Central memory CD4-positive, alpha-beta T cell (primary cell): ENCODE data around the gene AHDC1.

Experiments used
- DNase-seq: peaks from one replicate; pipeline ENCODE4 v3.0.0; 2022

The AHDC1 gene

GRCh38 chr1:27576806-27577227, 27.1 kb downstream of the AHDC1 start:
- DNase-seq: no peak

DNA sequence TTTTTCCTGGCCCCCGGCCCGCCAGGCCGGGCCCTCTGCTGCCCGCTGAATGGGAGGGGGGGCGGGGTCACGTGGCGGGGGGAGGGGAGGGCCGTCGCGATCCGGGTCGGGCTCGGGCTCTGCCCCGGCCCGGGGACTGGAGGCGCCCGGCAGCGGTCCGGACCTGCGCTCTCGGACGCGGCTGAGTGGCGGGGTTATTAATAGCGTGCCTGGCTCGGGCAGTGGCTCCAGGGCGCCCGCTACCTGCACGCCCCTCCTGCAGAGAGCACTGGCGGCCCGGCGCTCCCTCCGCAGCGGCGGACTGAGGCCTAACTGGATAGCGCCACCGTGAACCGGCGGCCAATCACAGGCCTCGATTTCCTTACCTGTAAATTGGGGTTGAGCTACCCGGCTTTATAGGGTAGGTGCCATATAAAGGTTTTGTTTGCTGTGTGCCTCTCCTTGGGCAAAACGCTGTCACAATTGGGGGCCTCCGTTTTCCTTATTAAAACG, 28.1 kb downstream of the AHDC1 start:
- no peak for DNase-seq

GRCh38 chr1:27574871-27575831, 28.8 kb downstream of the AHDC1 start:
- DNase-seq: no peak

DNA sequence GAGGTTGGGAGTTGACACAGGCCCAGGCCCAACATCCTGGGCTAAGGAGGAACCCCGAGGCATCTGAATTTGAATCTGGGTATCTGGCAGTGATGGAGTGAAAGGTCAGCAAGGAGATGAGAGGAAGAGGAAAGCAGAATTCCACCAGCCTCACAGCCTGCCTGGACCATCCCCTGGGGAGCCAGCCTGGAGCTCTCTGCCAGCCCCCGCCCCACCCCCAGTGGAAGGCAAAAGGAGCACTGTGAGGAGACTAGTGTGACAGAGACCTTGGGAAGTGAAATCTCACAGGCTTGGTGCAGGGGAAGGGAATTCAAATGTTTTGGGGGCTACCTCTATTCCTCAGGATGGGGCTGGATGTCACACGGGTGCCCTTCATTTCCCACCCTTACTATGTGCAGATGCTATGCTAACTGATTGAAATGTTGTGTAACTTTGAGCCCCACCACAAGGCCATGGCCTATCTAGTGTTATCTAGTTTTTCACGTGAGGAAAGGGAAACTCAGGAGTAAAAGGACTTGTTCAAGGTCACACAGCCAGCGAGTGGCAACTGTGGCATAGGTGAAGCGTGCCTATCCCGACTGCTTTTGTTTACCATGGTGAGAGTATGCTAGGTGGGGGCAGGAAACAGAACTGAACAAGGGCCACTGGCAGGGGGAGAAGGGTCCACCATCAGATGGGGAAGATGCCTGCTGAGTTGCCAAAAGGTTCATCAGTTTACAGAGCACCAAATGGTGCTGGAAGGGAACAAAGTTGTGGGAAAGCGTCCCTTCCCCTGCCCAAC, 29.8 kb downstream of the AHDC1 start:
- DNase-seq: no peak

GRCh38 chr1:27572679-27573426, 31.1 kb downstream of the AHDC1 start:
- no peak for DNase-seq

DNA sequence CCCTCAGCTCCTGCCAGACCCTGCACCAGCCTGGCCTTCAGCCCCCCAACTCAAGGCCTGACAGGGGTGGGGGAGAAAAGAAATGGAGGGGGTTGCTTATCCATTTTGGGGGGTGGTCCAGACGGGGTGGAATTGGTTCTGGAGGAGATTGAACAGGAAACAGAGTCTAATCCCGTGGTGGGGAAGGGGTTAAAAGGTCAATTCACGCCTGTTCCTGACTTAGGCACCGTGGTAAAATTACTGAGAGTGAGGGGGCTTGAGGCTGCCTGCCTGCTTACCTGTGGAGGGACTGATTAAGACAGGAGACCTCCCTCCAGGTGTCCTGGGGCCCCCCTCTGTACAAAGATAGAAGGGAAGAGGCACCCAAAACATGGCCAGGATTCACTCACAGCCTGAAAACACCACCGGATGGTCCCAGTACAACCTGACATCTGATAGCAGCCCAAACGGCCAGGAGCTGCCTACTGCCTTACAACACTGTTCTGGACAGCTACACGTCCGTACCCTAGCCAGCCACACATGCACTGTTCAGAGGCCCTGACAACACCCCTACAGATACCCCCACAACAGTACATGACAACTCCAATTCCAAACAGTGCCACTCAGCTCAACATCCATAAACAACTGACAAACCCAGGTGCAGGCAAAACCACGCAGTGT, 31.8 kb downstream of the AHDC1 start:
- DNase-seq: no peak

DNA sequence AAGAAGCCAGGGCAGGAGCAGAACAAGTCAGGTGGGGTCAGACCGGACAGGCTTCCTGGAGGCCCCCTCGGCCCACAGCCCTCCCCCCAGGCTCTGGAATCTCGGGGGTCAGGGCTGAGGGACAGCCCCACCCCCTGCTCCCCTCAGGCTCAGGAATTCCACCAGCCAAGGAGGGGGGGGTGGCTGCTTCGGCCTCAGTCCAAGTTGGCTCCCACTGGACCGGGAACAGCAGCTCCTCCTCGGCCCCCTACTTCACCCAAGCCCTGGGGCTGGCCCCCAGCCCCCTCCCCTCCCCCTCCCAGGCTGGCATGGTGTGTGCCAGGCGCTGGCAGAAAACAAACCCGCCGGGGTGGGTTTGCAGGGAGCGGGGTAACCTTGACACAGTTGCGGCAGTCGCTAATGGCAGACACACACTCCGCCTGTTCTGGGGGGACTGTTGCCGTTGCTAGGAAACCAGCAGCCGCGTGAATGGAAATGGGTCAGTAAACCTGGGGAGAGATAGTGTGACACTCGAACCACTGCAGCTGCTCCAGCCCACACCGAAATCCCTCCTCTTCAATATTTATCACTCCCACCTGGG, 32.4 kb downstream of the AHDC1 start:
- DNase-seq: no peak

DNA sequence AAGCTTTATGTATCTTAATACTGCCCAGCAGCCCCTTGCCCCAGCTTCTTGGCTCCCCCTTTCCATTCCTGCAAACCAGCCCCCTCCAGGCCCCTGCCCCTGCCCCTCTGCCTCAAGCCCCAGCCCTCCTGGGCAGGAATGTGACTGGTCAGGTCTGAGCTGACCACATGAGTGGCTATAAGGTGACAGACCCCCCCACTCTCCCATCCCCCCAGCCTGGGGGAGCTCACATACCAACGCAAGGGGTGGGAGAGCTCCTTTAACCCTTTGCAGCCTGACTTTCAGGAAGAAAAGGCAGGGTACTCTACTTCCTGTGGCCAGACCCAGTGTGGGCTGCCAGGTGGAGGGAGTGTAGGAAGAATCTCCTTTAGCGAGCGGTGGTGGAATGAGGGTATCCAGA, 33.2 kb downstream of the AHDC1 start:
- no peak for DNase-seq

GRCh38 chr1:27570356-27570755, 33.6 kb downstream of the AHDC1 start:
- DNase-seq: no peak

DNA sequence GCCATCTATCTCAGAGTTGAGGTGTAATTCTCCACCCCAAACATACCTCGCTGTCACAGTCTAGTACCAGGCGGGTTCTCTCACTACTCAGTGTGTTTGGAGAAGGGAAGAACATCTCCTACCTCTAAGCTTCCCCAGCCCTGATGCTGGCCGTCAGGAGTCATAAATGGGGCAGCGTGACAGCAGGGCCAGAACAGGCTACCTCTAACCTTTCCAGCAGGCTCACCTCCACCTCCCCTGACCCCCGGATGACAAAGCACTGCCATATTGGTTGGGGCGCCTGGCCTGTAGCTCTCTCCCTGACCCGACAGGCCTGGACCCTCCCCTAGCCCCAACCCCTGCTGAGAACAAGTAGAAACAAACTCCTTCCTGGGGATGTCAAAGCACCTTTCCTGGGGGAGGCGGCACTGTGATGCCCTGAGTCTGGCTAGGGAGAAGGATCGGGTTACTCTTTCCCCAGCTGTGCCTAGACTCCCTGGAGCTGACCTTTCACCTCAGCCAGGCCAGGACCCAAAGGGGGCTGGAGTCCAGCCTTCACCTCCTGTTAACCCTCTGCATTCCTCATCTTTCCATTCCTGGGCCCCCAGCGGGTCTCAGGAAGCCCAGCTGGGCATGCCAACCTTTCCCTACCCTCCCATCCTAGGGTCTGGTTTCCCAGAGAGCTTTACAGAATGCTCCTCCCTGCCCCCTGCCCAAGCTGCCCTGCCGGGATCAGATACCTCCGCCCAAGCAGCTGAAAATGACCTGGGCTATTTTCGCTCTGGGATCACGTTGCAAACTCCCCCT, 34.2 kb downstream of the AHDC1 start:
- no peak for DNase-seq

- no peak for DNase-seq
Measured at GRCh38 chr1:27569088-27569460, 34.9 kb downstream of the AHDC1 start.

- peak; percentile 92 for DNase-seq
Measured at GRCh38 chr1:27568300-27569087, 35.5 kb downstream of the AHDC1 start.

DNA sequence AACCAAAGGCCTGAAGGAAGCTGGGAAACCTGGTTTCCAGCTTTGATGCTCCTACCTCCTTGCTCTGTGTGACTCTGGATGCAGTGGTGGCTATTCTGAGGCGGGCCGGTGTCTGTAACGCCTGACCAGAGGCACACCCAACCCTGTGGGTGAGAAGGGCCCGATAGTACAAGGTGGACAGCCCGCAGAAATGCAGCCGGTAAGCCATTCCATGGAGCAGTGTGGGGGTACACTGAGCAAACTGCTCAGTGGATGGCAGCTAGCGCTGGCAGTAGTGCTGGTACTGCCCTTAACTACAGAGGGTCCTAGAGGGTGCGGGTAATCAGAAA, 36.0 kb downstream of the AHDC1 start:
- no peak for DNase-seq

- DNase-seq: no peak
Measured at GRCh38 chr1:27567146-27567526, 36.8 kb downstream of the AHDC1 start.

- DNase-seq: no peak
Measured at GRCh38 chr1:27566462-27567145, 37.3 kb downstream of the AHDC1 start.

GRCh38 chr1:27564710-27565649, 39.0 kb downstream of the AHDC1 start:
- DNase-seq: no peak

- DNase-seq: no peak
Measured at GRCh38 chr1:27563591-27564471, 40.1 kb downstream of the AHDC1 start.

DNA sequence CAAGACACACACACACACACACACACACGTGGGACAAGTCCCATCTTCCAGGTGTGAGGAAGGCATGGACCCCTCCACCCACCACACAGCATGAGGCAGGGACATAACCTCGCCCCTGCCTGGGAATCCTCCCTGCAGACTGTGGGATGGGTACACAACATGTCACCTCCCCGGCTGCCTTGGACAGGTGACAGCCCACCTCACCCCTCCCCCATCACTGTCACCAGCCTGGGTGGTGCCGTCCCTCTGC, 40.7 kb downstream of the AHDC1 start:
- DNase-seq: no peak
